ENCODE data around the gene ZRANB1. TPM values are rescaled to one million over a fixed set of nuclear protein-coding genes. Genes with fewer than 3 reads are reported as not detected.

Gene ZRANB1
- polyA plus RNA-seq, 1 of the 3 experiments (the other 2 are of a cell fraction), result 6.2 TPM

DNA sequence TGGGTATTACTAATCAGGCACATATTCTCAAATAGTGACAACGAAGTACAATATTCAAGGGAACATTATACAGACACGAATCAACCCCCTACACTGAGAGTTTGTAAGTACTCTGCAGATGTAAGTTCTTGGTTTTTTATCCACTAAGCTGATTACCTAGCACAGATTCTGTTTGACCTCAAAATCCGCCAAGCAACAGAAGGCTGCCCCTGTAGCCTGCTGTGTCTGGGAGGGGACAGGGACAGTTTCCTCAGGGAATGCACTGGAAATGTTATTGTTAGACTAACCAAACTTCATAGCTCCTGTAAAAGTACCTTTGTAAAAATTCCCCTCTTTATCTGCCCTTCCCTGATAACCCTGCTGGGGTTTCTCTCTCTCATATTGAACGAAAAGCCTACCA is 45.2 kb upstream of the ZRANB1 start:
- TF ChIP-seq RCOR1 (IDR thresholded peaks at IDR 0.05; ENCODE audit: low read length) (no peak), GATA2 (CRISPR knock-in tag; IDR thresholded peaks at IDR 0.05) (no peak), EZH2phosphoT487 (IDR thresholded peaks at IDR 0.05; ENCODE audit: borderline replicate concordance, low read depth) (no peak), NRF1 (IDR thresholded peaks at IDR 0.05; ENCODE audit: low read depth, low read length) (no peak)
- Histone ChIP-seq H3K27me3 (ENCODE audit: insufficient read depth) (no peaks in the 10 kb centered on the region), H2AFZ (ENCODE audit: low read depth) (no peak overlapping the region), H3K9me3 (no peaks in the 10 kb centered on the region), H3K9me2 (no peaks in the 10 kb centered on the region), H3K27ac (ENCODE audit: low read depth in 2 of 2, low read length in 1 of 2) (no peak overlapping the region), H4K20me1 (ENCODE audit: insufficient read depth) (no peaks in the 10 kb centered on the region), H3K9ac (no peak overlapping the region), H3K79me2 (ENCODE audit: insufficient read depth) (no peaks in the 10 kb centered on the region), H3K4me2 (no peak overlapping the region), H3F3A (replicated peaks; ENCODE audit: insufficient read depth) (no peaks in the 10 kb centered on the region), H3K36me3 (replicated peaks in 1 of 2; ENCODE audit: control insufficient read depth in 1 of 2, insufficient read depth in 2 of 2, low read length in 1 of 2) (no peaks in the 10 kb centered on the region), H3K4me1 (ENCODE audit: control insufficient read depth in 1 of 2, insufficient read depth in 2 of 2, low read depth in 1 of 2, low read length in 1 of 2) (no peaks in the 10 kb centered on the region), H3K4me3 (ENCODE audit: low read depth in 2 of 2, low read length in 1 of 2) (no peak overlapping the region)
- no peak for DNase-seq
- ChIA-PET CTCF (no interaction called here), POLR2A (no interaction called here)
- 49% methylated on average over 4 of the region's 4 CpGs for WGBS (ENCODE audit: low lambda C conversion rate)

DNA sequence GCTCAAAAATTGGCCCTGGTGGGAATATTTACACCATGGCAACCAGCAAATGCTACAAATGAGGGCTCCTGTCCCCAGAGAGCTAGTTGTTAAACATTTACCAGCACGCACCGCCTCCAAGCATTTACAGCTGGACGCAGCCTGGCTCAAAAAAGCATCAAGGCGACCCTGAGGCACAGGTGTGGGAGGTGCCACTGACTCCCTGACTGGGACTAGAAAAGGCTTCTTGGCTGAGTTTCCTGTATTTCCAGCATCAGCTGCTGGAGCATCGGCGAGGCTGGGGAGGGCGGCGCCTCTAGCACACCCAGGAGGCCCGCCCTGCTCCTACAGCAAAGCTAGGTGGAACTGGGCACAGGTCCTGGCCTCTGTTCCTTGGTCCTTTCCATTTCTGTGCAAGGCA is 43.5 kb upstream of the ZRANB1 start:
- CTCF ChIA-PET, result no interaction called here

DNA sequence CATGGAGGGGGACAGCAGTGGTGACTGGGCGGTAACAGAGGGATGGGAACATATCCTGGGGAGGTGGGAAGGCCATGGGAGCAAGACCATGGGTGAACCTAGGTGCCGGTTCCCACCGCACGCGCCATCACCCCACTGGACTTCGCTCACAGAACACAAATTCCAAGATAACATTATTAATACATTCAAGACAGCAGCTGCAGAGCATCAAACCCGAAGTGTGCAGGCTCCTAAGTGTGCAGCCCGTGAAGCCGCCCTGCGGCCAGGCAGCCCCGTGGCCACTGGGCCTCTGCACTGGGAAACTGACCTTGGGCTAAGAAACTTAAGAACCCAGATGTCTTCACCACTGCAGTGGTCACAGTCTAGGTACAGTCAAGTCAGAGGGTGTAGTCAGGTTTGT is 42.8 kb upstream of the ZRANB1 start:
- no peak overlapping the region for H2AFZ ChIP-seq (ENCODE audit: low read depth)
- H3K4me1 ChIP-seq (ENCODE audit: control insufficient read depth in 1 of 2, insufficient read depth in 2 of 2, low read depth in 1 of 2, low read length in 1 of 2), result peaks cover 0 to 2% of the 10 kb centered on the region in 2 experiments; a peak in 1 of 4 replicates
- H3K4me3 ChIP-seq (ENCODE audit: low read depth in 2 of 2, low read length in 1 of 2), result no peak overlapping the region
- H4K20me1 ChIP-seq (ENCODE audit: insufficient read depth), result no peaks in the 10 kb centered on the region
- no peaks in the 10 kb centered on the region for H3K9me3 ChIP-seq
- TF ChIP-seq NFIC (IDR thresholded peaks at IDR 0.05; ENCODE audit: borderline replicate concordance), result no peak
- TF ChIP-seq, protein P1, sequence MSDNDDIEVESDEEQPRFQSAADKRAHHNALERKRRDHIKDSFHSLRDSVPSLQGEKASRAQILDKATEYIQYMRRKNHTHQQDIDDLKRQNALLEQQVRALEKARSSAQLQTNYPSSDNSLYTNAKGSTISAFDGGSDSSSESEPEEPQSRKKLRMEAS (IDR thresholded peaks at IDR 0.05; ENCODE audit: low read depth), result no peak
- TF ChIP-seq EP300 (IDR thresholded peaks at IDR 0.05; ENCODE audit: borderline replicate concordance in 1 of 2, low read depth in 1 of 2, low read length in 1 of 2), result no peak
- TF ChIP-seq MXI1 (IDR thresholded peaks at IDR 0.05; ENCODE audit: low read depth, low read length), result no peak
- no peak for TF ChIP-seq CHD2 (IDR thresholded peaks at IDR 0.05; ENCODE audit: low read length, partially characterized antibody)
- no peak for TF ChIP-seq FOXJ3 (CRISPR knock-in tag; IDR thresholded peaks at IDR 0.05)
- no peak for TF ChIP-seq YY1 (IDR thresholded peaks at IDR 0.05; ENCODE audit: low read depth)
- TF ChIP-seq, protein P2, sequence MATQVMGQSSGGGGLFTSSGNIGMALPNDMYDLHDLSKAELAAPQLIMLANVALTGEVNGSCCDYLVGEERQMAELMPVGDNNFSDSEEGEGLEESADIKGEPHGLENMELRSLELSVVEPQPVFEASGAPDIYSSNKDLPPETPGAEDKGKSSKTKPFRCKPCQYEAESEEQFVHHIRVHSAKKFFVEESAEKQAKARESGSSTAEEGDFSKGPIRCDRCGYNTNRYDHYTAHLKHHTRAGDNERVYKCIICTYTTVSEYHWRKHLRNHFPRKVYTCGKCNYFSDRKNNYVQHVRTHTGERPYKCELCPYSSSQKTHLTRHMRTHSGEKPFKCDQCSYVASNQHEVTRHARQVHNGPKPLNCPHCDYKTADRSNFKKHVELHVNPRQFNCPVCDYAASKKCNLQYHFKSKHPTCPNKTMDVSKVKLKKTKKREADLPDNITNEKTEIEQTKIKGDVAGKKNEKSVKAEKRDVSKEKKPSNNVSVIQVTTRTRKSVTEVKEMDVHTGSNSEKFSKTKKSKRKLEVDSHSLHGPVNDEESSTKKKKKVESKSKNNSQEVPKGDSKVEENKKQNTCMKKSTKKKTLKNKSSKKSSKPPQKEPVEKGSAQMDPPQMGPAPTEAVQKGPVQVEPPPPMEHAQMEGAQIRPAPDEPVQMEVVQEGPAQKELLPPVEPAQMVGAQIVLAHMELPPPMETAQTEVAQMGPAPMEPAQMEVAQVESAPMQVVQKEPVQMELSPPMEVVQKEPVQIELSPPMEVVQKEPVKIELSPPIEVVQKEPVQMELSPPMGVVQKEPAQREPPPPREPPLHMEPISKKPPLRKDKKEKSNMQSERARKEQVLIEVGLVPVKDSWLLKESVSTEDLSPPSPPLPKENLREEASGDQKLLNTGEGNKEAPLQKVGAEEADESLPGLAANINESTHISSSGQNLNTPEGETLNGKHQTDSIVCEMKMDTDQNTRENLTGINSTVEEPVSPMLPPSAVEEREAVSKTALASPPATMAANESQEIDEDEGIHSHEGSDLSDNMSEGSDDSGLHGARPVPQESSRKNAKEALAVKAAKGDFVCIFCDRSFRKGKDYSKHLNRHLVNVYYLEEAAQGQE (IDR thresholded peaks at IDR 0.05; ENCODE audit: low read depth, low read length), result no peak
- TF ChIP-seq EZH2phosphoT487 (IDR thresholded peaks at IDR 0.05; ENCODE audit: borderline replicate concordance, low read depth), result no peak
- TF ChIP-seq, protein P3, sequence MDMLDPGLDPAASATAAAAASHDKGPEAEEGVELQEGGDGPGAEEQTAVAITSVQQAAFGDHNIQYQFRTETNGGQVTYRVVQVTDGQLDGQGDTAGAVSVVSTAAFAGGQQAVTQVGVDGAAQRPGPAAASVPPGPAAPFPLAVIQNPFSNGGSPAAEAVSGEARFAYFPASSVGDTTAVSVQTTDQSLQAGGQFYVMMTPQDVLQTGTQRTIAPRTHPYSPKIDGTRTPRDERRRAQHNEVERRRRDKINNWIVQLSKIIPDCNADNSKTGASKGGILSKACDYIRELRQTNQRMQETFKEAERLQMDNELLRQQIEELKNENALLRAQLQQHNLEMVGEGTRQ (IDR thresholded peaks at IDR 0.05; ENCODE audit: borderline replicate concordance, low read depth, low read length), result no peak
- no peak for TF ChIP-seq GABPA (IDR thresholded peaks at IDR 0.05; ENCODE audit: low read depth)
- TF ChIP-seq TEAD4 (IDR thresholded peaks at IDR 0.05; ENCODE audit: borderline replicate concordance, insufficient read depth), result no peak
- POLR2A ChIA-PET, result no interaction called here
- H3F3A ChIP-seq (replicated peaks; ENCODE audit: insufficient read depth), result no peaks in the 10 kb centered on the region
- 83% methylated on average over 11 of the region's 11 CpGs for WGBS (ENCODE audit: low lambda C conversion rate)
- DNase-seq, result no peak
- H3K36me3 ChIP-seq (replicated peaks in 1 of 2; ENCODE audit: control insufficient read depth in 1 of 2, insufficient read depth in 2 of 2, low read length in 1 of 2), result no peaks in the 10 kb centered on the region
- H3K27me3 ChIP-seq (ENCODE audit: insufficient read depth), result no peaks in the 10 kb centered on the region
- CTCF ChIA-PET, result no interaction called here
- no peak overlapping the region for H3K9ac ChIP-seq
- H3K4me2 ChIP-seq, result no peak overlapping the region
- no peak overlapping the region for H3K27ac ChIP-seq (ENCODE audit: low read depth in 2 of 2, low read length in 1 of 2)
- no peaks in the 10 kb centered on the region for H3K9me2 ChIP-seq
- no peaks in the 10 kb centered on the region for H3K79me2 ChIP-seq (ENCODE audit: insufficient read depth)

More for the DNA sequence above, 43.5 kb upstream of the ZRANB1 start:
- Histone ChIP-seq H3K27ac (ENCODE audit: low read depth in 2 of 2, low read length in 1 of 2) (no peak overlapping the region), H3K4me3 (ENCODE audit: low read depth in 2 of 2, low read length in 1 of 2) (no peak overlapping the region), H3F3A (replicated peaks; ENCODE audit: insufficient read depth) (no peaks in the 10 kb centered on the region), H3K9me2 (no peaks in the 10 kb centered on the region), H3K9ac (no peak overlapping the region), H4K20me1 (ENCODE audit: insufficient read depth) (no peaks in the 10 kb centered on the region), H2AFZ (ENCODE audit: low read depth) (no peak overlapping the region), H3K4me2 (no peak overlapping the region), H3K79me2 (ENCODE audit: insufficient read depth) (no peaks in the 10 kb centered on the region), H3K36me3 (replicated peaks in 1 of 2; ENCODE audit: control insufficient read depth in 1 of 2, insufficient read depth in 2 of 2, low read length in 1 of 2) (no peaks in the 10 kb centered on the region), H3K4me1 (ENCODE audit: control insufficient read depth in 1 of 2, insufficient read depth in 2 of 2, low read depth in 1 of 2, low read length in 1 of 2) (peaks cover 0 to 2% of the 10 kb centered on the region in 2 experiments; a peak in 1 of 4 replicates), H3K9me3 (no peaks in the 10 kb centered on the region), H3K27me3 (ENCODE audit: insufficient read depth) (no peaks in the 10 kb centered on the region)
- POLR2A ChIA-PET, result no interaction called here
- 94% methylated on average over 4 of the region's 9 CpGs for WGBS (ENCODE audit: low lambda C conversion rate)
- no peak for DNase-seq
- no peak for TF ChIP-seq SMC3 (IDR thresholded peaks at IDR 0.05; ENCODE audit: low read depth, low read length)
- no peak for TF ChIP-seq EZH2phosphoT487 (IDR thresholded peaks at IDR 0.05; ENCODE audit: borderline replicate concordance, low read depth)

All from SK-N-SH (cell line).